Mucosa of descending colon (tissue), 3 donors: Measurements from ENCODE around the gene SPATA32. TPM values are rescaled to one million over a fixed set of nuclear protein-coding genes. Genes with fewer than 3 reads are reported as not detected.

Experiments
- ATAC-seq: fragments of 200-7000 bp; cut with Tn5 transposase; one replicate; pipeline ENCODE4 v1.9.1; 2020; ENCODE audit warnings: mild to moderate bottlenecking, moderate library complexity
- DNase-seq, 3 donors: peaks; one replicate each; pipeline ENCODE4 v3.0.0-alpha.2; 2020
- H3K36me3 ChIP-seq: fragments of 200-600 bp; one replicate; pipeline ENCODE4 v1.8.0; 2021; ENCODE audit warnings: low read depth, mild to moderate bottlenecking
- H3K4me1 ChIP-seq: fragments of 200-600 bp; one replicate; pipeline ENCODE4 v1.8.0; 2021; ENCODE audit warnings: low read depth, mild to moderate bottlenecking
- H3K4me3 ChIP-seq: fragments of 200-600 bp; one replicate; pipeline ENCODE4 v1.8.0; 2021; ENCODE audit warnings: mild to moderate bottlenecking
- H3K9me3 ChIP-seq: fragments of 200-600 bp; one replicate; pipeline ENCODE4 v1.8.0; 2021; ENCODE audit warnings: mild to moderate bottlenecking
- intact Hi-C, 2 donors: fragments of 100-400 bp; cut with DNase I in 1 of 2; cut with micrococcal nuclease in 1 of 2; formaldehyde crosslinking; loops; one replicate each; pipeline versions ENCODE4 v1.11.0 to v1.11.1; 2022; cut with DNase I, micrococcal nuclease
- long read RNA-seq, 2 donors: library from polyadenylated mRNA; unstranded; transcript quantifications; one replicate each; pipeline ENCODE4 v2.0.0, GENCODE V29; 2019 to 2021
- total RNA-seq, 3 donors: library from RNA; stranded (reverse); fragmentation: NEBNext Ultra II Directional in 2 of 3; extraction: Animal tissue kit (Norgen Biotek cat#: 25700) in 2 of 3; gene quantifications; one replicate each; pipeline versions ENCODE4 v1.2.1 to v1.2.4, GENCODE V29; 2021 to 2023
- TF ChIP-seq, protein P1 (sequence below): fragments of 200-600 bp; IDR thresholded peaks from one replicate; pipeline ENCODE4 v1.8.0; 2022; ENCODE audit warnings: antibody characterized with exemption, mild to moderate bottlenecking
- donor health status: DM: no; HTN: no; CAD: no; lungs with moderate emphysema.
- donor health status: DM: no; HTN: no; CAD: no.
- donor health status: DM: no; HTN: yes; CAD: no.

SPATA32 gene, protein sequence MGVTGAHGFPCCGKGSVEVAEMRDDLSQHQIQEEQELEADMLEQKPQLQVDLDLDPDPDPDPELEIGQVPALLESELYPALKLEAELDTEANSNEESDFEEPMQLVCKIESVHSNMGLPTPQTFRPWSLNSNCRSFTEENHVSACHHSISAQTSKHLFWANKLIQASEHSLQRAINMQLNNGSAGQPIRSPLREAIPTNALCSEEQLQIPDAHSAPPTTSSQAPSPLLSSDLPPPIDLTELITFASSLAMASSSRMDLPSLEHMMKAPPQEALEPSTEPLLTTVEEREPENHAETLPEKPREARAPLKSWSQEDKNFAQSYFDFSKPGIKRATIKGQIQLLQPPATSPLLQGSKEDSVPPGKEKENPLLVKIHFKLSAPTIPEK
- under 1 TPM in 2 of 3 donors, not detected in 1; 0.19 to 0.22 TPM for total RNA-seq
- long read RNA-seq, donor 1, result 0 reads
- long read RNA-seq, donor 2, result 0 reads

DNA sequence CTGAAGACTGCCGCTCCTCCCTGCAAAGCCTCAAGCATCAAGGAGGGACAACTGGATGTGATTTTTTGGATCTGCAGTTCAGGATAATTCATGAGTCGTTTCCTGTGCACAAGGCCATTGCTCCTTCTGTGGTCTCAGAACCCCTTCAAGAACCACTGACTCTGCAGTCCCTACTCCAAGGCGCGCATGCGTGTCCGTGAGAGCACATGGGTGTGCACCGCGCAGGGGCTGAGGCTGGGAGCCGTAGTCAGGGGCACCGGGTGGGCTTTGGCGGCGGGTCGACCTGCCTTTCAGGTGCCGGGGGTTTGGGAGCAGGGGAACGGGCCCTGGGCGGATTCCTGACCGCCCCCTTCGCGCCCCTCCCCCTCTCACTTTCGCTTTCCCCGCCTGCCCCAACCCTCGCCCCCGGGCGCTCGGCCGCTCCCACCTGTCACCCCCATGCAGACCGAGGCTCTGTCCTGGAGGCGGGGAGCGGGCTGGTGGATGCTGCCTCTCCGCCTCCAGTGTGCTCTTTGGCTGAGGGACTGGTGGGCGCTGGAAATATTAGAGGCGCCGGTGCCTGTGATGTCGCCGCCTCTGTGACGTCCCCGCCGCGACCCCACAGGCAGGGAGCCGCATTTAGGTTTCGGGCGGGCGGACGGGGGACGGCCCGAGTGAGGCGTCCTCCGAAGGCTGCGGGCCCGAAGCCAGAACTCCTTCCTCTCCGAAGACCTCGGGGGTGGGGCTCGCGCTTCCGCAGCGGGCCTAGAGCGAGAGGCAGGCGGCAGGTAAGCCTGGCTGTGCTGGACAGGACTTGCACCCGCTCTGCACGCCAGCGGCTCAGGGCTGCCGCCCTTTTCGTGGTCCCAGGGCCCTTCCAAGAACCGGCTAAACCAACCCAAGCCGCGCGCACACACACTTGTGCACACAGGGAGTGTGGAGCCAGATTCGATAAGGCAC is at the start of gene SPATA32:
Gene SPATA32, minus strand, starts transcription at position 518 of the 939 bp plus-strand sequence. Its CDS starts 78 bp downstream, at position 440.
- intact Hi-C loops, result no loop called here
- no peak within 1 kb of the TSS for H3K4me3 ChIP-seq
- H3K4me1 ChIP-seq, result peaks cover 24% of the 10 kb centered on the region
- peak; percentile 72 to 87 (median 80) for DNase-seq
- TF ChIP-seq, protein P1, sequence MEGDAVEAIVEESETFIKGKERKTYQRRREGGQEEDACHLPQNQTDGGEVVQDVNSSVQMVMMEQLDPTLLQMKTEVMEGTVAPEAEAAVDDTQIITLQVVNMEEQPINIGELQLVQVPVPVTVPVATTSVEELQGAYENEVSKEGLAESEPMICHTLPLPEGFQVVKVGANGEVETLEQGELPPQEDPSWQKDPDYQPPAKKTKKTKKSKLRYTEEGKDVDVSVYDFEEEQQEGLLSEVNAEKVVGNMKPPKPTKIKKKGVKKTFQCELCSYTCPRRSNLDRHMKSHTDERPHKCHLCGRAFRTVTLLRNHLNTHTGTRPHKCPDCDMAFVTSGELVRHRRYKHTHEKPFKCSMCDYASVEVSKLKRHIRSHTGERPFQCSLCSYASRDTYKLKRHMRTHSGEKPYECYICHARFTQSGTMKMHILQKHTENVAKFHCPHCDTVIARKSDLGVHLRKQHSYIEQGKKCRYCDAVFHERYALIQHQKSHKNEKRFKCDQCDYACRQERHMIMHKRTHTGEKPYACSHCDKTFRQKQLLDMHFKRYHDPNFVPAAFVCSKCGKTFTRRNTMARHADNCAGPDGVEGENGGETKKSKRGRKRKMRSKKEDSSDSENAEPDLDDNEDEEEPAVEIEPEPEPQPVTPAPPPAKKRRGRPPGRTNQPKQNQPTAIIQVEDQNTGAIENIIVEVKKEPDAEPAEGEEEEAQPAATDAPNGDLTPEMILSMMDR, result no peak
- ATAC-seq, result peak; percentile 76
- no peaks in the 10 kb centered on the region for H3K9me3 ChIP-seq
- H3K36me3 ChIP-seq, result no peaks in the 10 kb centered on the region

DNA sequence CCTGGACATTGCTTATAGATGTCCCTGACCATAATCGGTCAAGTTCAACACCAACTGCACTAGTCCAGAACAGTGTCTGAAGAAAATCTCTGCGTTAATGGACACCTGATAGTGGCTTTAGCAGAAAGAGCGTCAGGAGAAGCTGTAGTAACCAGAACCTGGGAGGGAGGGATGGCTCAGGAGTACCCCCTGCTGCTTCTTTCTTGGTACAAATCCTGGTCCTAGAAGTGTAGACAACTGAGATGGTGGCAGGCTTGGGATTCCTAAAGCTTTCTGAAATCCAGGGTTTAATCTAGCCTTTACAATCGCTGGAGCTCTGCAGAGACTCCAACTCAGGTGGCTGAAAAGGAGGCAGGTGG is 49.5 kb upstream of the SPATA32 start:
- Histone ChIP-seq H3K36me3 (no peaks in the 10 kb centered on the region), H3K4me1 (peaks cover 87% of the 10 kb centered on the region), H3K4me3 (no peak overlapping the region), H3K9me3 (no peaks in the 10 kb centered on the region)
- TF ChIP-seq, protein P1, result no peak
- DNase-seq (no peak), ATAC-seq (no peak)
- intact Hi-C loops, result no loop called here

- no peaks in the 10 kb centered on the region for H3K36me3 ChIP-seq
- H3K4me1 ChIP-seq, result peaks cover 91% of the 10 kb centered on the region
- DNase-seq (peak; percentile 85 to 88 (median 86)), ATAC-seq (peak; percentile 80)
- no peaks in the 10 kb centered on the region for H3K9me3 ChIP-seq
- TF ChIP-seq, protein P1, result no peak
- intact Hi-C loops, result no loop called here
- no peak overlapping the region for H3K4me3 ChIP-seq
Measured at GRCh38 chr17:45310380-45311324, 48.8 kb upstream of the SPATA32 start.

DNA sequence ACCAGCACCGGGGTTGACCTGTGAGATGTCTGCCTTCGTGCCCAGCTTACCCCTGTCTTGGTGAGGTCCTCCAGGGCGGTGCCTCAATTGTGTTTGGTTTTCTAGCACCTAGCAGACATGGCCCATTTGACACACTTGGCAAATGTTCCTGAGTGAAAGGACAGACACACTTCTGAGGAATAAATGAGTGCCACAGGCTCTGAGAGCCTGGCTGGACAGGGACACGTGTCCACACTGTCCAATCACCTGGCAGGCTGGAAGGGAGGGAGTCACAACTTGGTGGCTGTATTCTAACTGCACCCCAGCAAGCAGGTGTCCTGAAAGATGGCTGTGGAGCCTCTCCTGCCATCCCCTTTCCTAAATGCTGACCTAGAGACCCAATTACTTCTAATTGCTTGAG is 47.5 kb upstream of the SPATA32 start:
- Histone ChIP-seq H3K4me1 (peaks cover 84% of the 10 kb centered on the region), H3K9me3 (no peaks in the 10 kb centered on the region), H3K36me3 (no peaks in the 10 kb centered on the region), H3K4me3 (no peak overlapping the region)
- intact Hi-C loops, result no loop called here
- no peak for ATAC-seq
- TF ChIP-seq, protein P1, result no peak
- DNase-seq, result peak in 2 of 3 donors; percentile 48 to 52

GRCh38 chr17:45308840-45309239 is 46.9 kb upstream of the SPATA32 start:
- H3K4me1 ChIP-seq, result peaks cover 78% of the 10 kb centered on the region
- TF ChIP-seq, protein P1, result no peak
- no peaks in the 10 kb centered on the region for H3K9me3 ChIP-seq
- intact Hi-C loops, result no loop called here
- ATAC-seq (no peak), DNase-seq (no peak)
- no peaks in the 10 kb centered on the region for H3K36me3 ChIP-seq
- no peak overlapping the region for H3K4me3 ChIP-seq
